H9 (cell line): ENCODE results near the gene DLGAP4. TPM values are rescaled to one million over a fixed set of nuclear protein-coding genes. Genes with fewer than 3 reads are reported as not detected.
A peak's percentile ranks its signal among the peaks of the same experiment; 100 is the strongest.

ENCODE experiments used
- DNase-seq: peaks from one replicate; pipeline ENCODE4 v3.0.0-alpha.2; 2017
- H2AFZ ChIP-seq: one replicate; pipeline ENCODE4 v1.6.1; 2013; ENCODE audit warnings: mild to moderate bottlenecking, low read length, control low read depth, moderate library complexity
- H2AK5ac ChIP-seq: 2 replicates; pipeline ENCODE4 v1.6.1; 2013; ENCODE audit warnings: low read length, control low read depth, mixed read lengths; ENCODE audit not compliant: insufficient read length
- H2BK120ac ChIP-seq: one replicate; pipeline ENCODE4 v1.6.1; 2013; ENCODE audit warnings: low read depth, mild to moderate bottlenecking, low read length, control low read depth, inconsistent platforms; ENCODE audit not compliant: poor library complexity, severe bottlenecking
- H2BK12ac ChIP-seq: 2 replicates; pipeline ENCODE4 v1.6.1; 2013; ENCODE audit warnings: low read length, control low read depth, mixed read lengths, low read depth; ENCODE audit not compliant: insufficient read length
- H2BK15ac ChIP-seq: 2 replicates; pipeline ENCODE4 v1.6.1; 2013; ENCODE audit warnings: low read depth, low read length, control low read depth
- H2BK20ac ChIP-seq: one replicate; pipeline ENCODE4 v1.6.1; 2013; ENCODE audit warnings: low read depth, mild to moderate bottlenecking, low read length, control low read depth, inconsistent platforms; ENCODE audit not compliant: poor library complexity, severe bottlenecking
- H2BK5ac ChIP-seq: 2 replicates; pipeline ENCODE4 v1.6.1; 2013; ENCODE audit warnings: low read length, control low read depth, mixed read lengths; ENCODE audit not compliant: insufficient read length
- H3K14ac ChIP-seq: 2 replicates; pipeline ENCODE4 v1.6.1; 2013; ENCODE audit warnings: low read length, control low read depth; ENCODE audit not compliant: insufficient read depth
- H3K18ac ChIP-seq: 2 replicates; pipeline ENCODE4 v1.6.1; 2013; ENCODE audit warnings: low read depth, mild to moderate bottlenecking, mixed read lengths, low read length, control low read depth; ENCODE audit not compliant: insufficient read length
- H3K23ac ChIP-seq: 2 replicates; pipeline ENCODE4 v1.6.1; 2013; ENCODE audit warnings: low read length, control low read depth, mixed read lengths, low read depth; ENCODE audit not compliant: insufficient read length
- H3K23me2 ChIP-seq: 2 replicates; pipeline ENCODE4 v1.6.1; 2013; ENCODE audit warnings: low read depth, mild to moderate bottlenecking, mixed read lengths, low read length, control low read depth; ENCODE audit not compliant: insufficient read length, poor library complexity, severe bottlenecking
- H3K27ac ChIP-seq: 2 replicates; pipeline ENCODE4 v1.5.1; 2013; ENCODE audit warnings: low read length, control low read depth, mixed read lengths, low read depth; ENCODE audit not compliant: insufficient read length
- H3K27me3 ChIP-seq: 2 replicates; pipeline ENCODE4 v1.6.1; 2013; ENCODE audit warnings: low read length, control low read depth, inconsistent platforms; ENCODE audit not compliant: insufficient read depth
- H3K4ac ChIP-seq: 2 replicates; pipeline ENCODE4 v1.6.1; 2013; ENCODE audit warnings: low read depth, mild to moderate bottlenecking, control low read depth, inconsistent platforms, low read length, moderate library complexity
- H3K4me1 ChIP-seq: 2 replicates; pipeline ENCODE4 v1.6.1; 2013; ENCODE audit warnings: low read length, control low read depth, inconsistent platforms; ENCODE audit not compliant: insufficient read depth
- H3K4me2 ChIP-seq: 2 replicates; pipeline ENCODE4 v1.6.1; 2013; ENCODE audit warnings: low read length, control low read depth, mixed read lengths; ENCODE audit not compliant: insufficient read length, insufficient read depth
- H3K56ac ChIP-seq: 2 replicates; pipeline ENCODE4 v1.6.1; 2013; ENCODE audit warnings: low read depth, mild to moderate bottlenecking, mixed read lengths, low read length, control low read depth; ENCODE audit not compliant: insufficient read length
- H3K79me1 ChIP-seq: 2 replicates; pipeline ENCODE4 v1.6.1; 2013; ENCODE audit warnings: low read depth, mild to moderate bottlenecking, moderate library complexity, low read length, control low read depth, inconsistent platforms; ENCODE audit not compliant: insufficient read depth, poor library complexity, severe bottlenecking
- H3K79me2 ChIP-seq: 2 replicates; pipeline ENCODE4 v1.6.1; 2013; ENCODE audit warnings: low read length, control low read depth, inconsistent platforms; ENCODE audit not compliant: insufficient read depth
- H3K9ac ChIP-seq: 2 replicates; pipeline ENCODE4 v1.6.1; 2013; ENCODE audit warnings: low read length, control low read depth, mixed read lengths; ENCODE audit not compliant: insufficient read length; ENCODE audit errors: extremely low read depth
- H3K9me3 ChIP-seq: one replicate; pipeline ENCODE4 v1.6.1; 2013; ENCODE audit warnings: low read depth, low read length, inconsistent platforms; ENCODE audit not compliant: control insufficient read depth
- H3T11ph ChIP-seq: one replicate; pipeline ENCODE4 v1.6.1; 2013; ENCODE audit warnings: mild to moderate bottlenecking, low read length, control low read depth, inconsistent platforms
- H4K20me1 ChIP-seq: one replicate; pipeline ENCODE4 v1.6.1; 2013; ENCODE audit not compliant: control insufficient read depth, insufficient read length, insufficient read depth
- H4K5ac ChIP-seq: 2 replicates; pipeline ENCODE4 v1.6.1; 2013; ENCODE audit warnings: low read depth, mild to moderate bottlenecking, mixed read lengths, low read length, control low read depth; ENCODE audit not compliant: insufficient read length
- H4K8ac ChIP-seq: replicated peaks from 2 replicates; pipeline ENCODE4 v1.6.1; 2013; ENCODE audit warnings: low read length, control low read depth, mixed read lengths, low read depth; ENCODE audit not compliant: insufficient read length
- H4K91ac ChIP-seq: 2 replicates; pipeline ENCODE4 v1.6.1; 2013; ENCODE audit warnings: low read depth, mild to moderate bottlenecking, moderate library complexity, mixed read lengths, low read length, control low read depth; ENCODE audit not compliant: insufficient read length
- H3K27ac Mint-ChIP-seq, 3 experiments: 2 replicates in 2 of 3; 3 replicates in 1 of 3; pipeline ENCODE4 v1.8.0; 2020 to 2021; ENCODE audit warnings: mixed read lengths in 3 of 3, mild to moderate bottlenecking in 1 of 3, moderate library complexity in 1 of 3
- H3K27me3 Mint-ChIP-seq: 2 replicates; pipeline ENCODE4 v1.8.0; 2021; ENCODE audit warnings: low read depth, mild to moderate bottlenecking, moderate library complexity, mixed read lengths
- H3K36me3 Mint-ChIP-seq, 3 experiments: 2 replicates in 2 of 3; 3 replicates in 1 of 3; pipeline ENCODE4 v1.8.0; 2020 to 2021; ENCODE audit warnings: low read depth in 3 of 3, mixed read lengths in 3 of 3; ENCODE audit not compliant: insufficient read depth in 1 of 3
- H3K4me1 Mint-ChIP-seq, 2 experiments: 2 replicates each; pipeline ENCODE4 v1.8.0; 2020; ENCODE audit warnings: mixed read lengths in 2 of 2
- H3K4me3 Mint-ChIP-seq, 2 experiments: 2 replicates in 1 of 2; 3 replicates in 1 of 2; pipeline ENCODE4 v1.8.0; 2020 to 2021; ENCODE audit warnings: mild to moderate bottlenecking in 2 of 2, mixed read lengths in 2 of 2, moderate library complexity in 1 of 2
- H3K9me3 Mint-ChIP-seq, 2 experiments: 2 replicates in 1 of 2; 3 replicates in 1 of 2; pipeline ENCODE4 v1.8.0; 2020; ENCODE audit warnings: mild to moderate bottlenecking in 2 of 2, mixed read lengths in 2 of 2, moderate library complexity in 1 of 2
- CTCF ChIP-seq: fragments of 200-600 bp; sonication (generic); conservative IDR thresholded peaks from 3 replicates; pipeline ENCODE4 v1.8.0; 2021; ENCODE audit warnings: antibody characterized with exemption, mild to moderate bottlenecking
- WGBS: extraction: QIAGEN DNeasy Blood & Tissue Kit; methylation state at CpG from one replicate; pipeline ENCODE4 v1.1.7; 2013; ENCODE audit warnings: missing lambda C conversion rate, low lambda C conversion rate, mixed read lengths; ENCODE audit not compliant: insufficient read length; ENCODE audit errors: extremely low coverage; 5-methylcytosine and 5-hydroxymethylcytosine counted together
- total RNA-seq: library from RNA; stranded (reverse); gene quantifications from 2 replicates; pipeline ENCODE4 v1.2.1, GENCODE V29; 2021

The DLGAP4 gene
- total RNA-seq, 1 experiment from 2014 or later, result 48.0 TPM

- Histone ChIP-seq H3K27ac (no peak overlapping the region), H3K18ac (no peak overlapping the region), H2BK15ac (no peak overlapping the region), H3K23ac (no peak overlapping the region), H4K20me1 (no peaks in the 10 kb centered on the region), H2AFZ (no peak overlapping the region), H3K4ac (no peak overlapping the region), H3K79me2 (no peaks in the 10 kb centered on the region), H2BK5ac (no peak overlapping the region), H2AK5ac (no peak overlapping the region), H3K9me3 (no peaks in the 10 kb centered on the region), H3K4me2 (no peak overlapping the region), H3K14ac (no peak overlapping the region; the same call in 1 of the 2 replicates), H3K23me2 (no peaks in the 10 kb centered on the region), H3K56ac (no peak overlapping the region), H3K4me1 (no peaks in the 10 kb centered on the region), H3K27me3 (no peaks in the 10 kb centered on the region; the same call in 1 of the 2 replicates), H2BK120ac (no peak overlapping the region), H4K8ac (no peak overlapping the region), H4K5ac (no peak overlapping the region), H3K79me1 (no peaks in the 10 kb centered on the region), H2BK12ac (no peak overlapping the region), H4K91ac (no peak overlapping the region), H3K9ac (no peak overlapping the region), H3T11ph (no peak overlapping the region), H2BK20ac (no peak overlapping the region)
- Mint-ChIP-seq H3K4me3 (no peak overlapping the region), H3K36me3 (no peaks in the 10 kb centered on the region), H3K9me3 (no peaks in the 10 kb centered on the region; a peak in 1 of 5 replicates), H3K4me1 (no peaks in the 10 kb centered on the region), H3K27ac (0 out of 7 replicates have a peak overlapping the region, but pooled peaks of 1 of the 3 experiments have one; percentile 81), H3K27me3 (peaks cover 25% of the 10 kb centered on the region)
- TF ChIP-seq CTCF, result no peak
- no CpG with 5 or more reads among the region's 24 CpGs for WGBS
- DNase-seq, result no peak
Observed at GRCh38 chr20:36431604-36432003, 125.5 kb downstream of the DLGAP4 start.
